Measurements from ENCODE around the gene PRSS33. TPM values are rescaled to one million over a fixed set of nuclear protein-coding genes. Genes with fewer than 3 reads are reported as not detected.

Gene PRSS33
- total RNA-seq, 1 donor from 2014 or later: not detected

- intact Hi-C loops (cut with micrococcal nuclease): no loop called here
Measured at GRCh38 chr16:2820836-2821486, 33.6 kb upstream of the PRSS33 start.

GRCh38 chr16:2819939-2820835 lies 32.8 kb upstream of the PRSS33 start:
- intact Hi-C loops (cut with micrococcal nuclease): no loop called here

GRCh38 chr16:2819179-2819938 lies 32.0 kb upstream of the PRSS33 start:
- intact Hi-C loops (cut with micrococcal nuclease): no loop called here

- intact Hi-C loops (cut with micrococcal nuclease): no loop called here
Measured at GRCh38 chr16:2818272-2818876, 31.0 kb upstream of the PRSS33 start.

- intact Hi-C loops (cut with micrococcal nuclease): no loop called here
Measured at GRCh38 chr16:2817340-2818271, 30.2 kb upstream of the PRSS33 start.

GRCh38 chr16:2816751-2817339 lies 29.5 kb upstream of the PRSS33 start, which contains the start of gene PRSS21:
Gene PRSS21, plus strand, starts transcription at chr16:2817237. Its CDS starts 32 bp downstream, at chr16:2817269.
- intact Hi-C loops (cut with micrococcal nuclease): no loop called here

GRCh38 chr16:2815299-2815771 lies 28.0 kb upstream of the PRSS33 start:
- intact Hi-C loops (cut with micrococcal nuclease): no loop called here

GRCh38 chr16:2814551-2815298 lies 27.4 kb upstream of the PRSS33 start:
- intact Hi-C loops (cut with micrococcal nuclease): no loop called here

- intact Hi-C loops (cut with micrococcal nuclease): no loop called here
Measured at GRCh38 chr16:2813771-2814221, 26.4 kb upstream of the PRSS33 start.

- intact Hi-C loops (cut with micrococcal nuclease): no loop called here
Measured at GRCh38 chr16:2811703-2812471, 24.5 kb upstream of the PRSS33 start.

- intact Hi-C loops (cut with micrococcal nuclease): no loop called here
Measured at GRCh38 chr16:2810651-2811050, 23.3 kb upstream of the PRSS33 start.

- intact Hi-C loops (cut with micrococcal nuclease): no loop called here
Measured at GRCh38 chr16:2809149-2809760, 21.9 kb upstream of the PRSS33 start.

GRCh38 chr16:2808181-2808580 lies 20.8 kb upstream of the PRSS33 start:
- intact Hi-C loops (cut with micrococcal nuclease): no loop called here

- intact Hi-C loops (cut with micrococcal nuclease): no loop called here
Measured at GRCh38 chr16:2806286-2806685, 18.9 kb upstream of the PRSS33 start.

GRCh38 chr16:2804728-2805127 lies 17.4 kb upstream of the PRSS33 start:
- intact Hi-C loops (cut with micrococcal nuclease): no loop called here

GRCh38 chr16:2803545-2804195 lies 16.3 kb upstream of the PRSS33 start:
- intact Hi-C loops (cut with micrococcal nuclease): no loop called here

GRCh38 chr16:2799859-2800226 lies 12.5 kb upstream of the PRSS33 start:
- intact Hi-C loops (cut with micrococcal nuclease): no loop called here
